IMR-90 (cell line): Measurements from ENCODE around the gene TMEM168. TPM values are rescaled to one million over a fixed set of nuclear protein-coding genes. Genes with fewer than 3 reads are reported as not detected.

Experiments used
- ATAC-seq: fragments of 200-7000 bp; cut with Tn5 transposase; 2 replicates; pipeline ENCODE4 v1.9.1; 2020; ENCODE audit warnings: low read depth, mild to moderate bottlenecking, moderate library complexity
- BruUV-seq: library from RNA; stranded (reverse); fragments of 400-500 nt; replicated peaks from 2 replicates; lab custom pipeline; 2021; lab: Mats Ljungman, UMichigan
- CTCF ChIA-PET: fragments of 300-600 bp; formaldehyde crosslinking; extraction: SDS; loops from one replicate; lab custom pipeline; 2021; ENCODE audit warnings: antibody characterized with exemption; lab: Yijun Ruan, JAX
- POLR2A ChIA-PET: fragments of 300-600 bp; sonication (Branson Sonifier 250); formaldehyde crosslinking; loops from one replicate; lab custom pipeline; 2022; ENCODE audit warnings: antibody characterized with exemption; ENCODE audit not compliant: unreplicated experiment; lab: Charles Lee
- DNase-seq: peaks from one replicate; pipeline ENCODE4 v3.0.0; 2013
- H2AFZ ChIP-seq: replicated peaks from 2 replicates; pipeline ENCODE3; 2013; ENCODE audit warnings: low read length, mild to moderate bottlenecking; ENCODE audit not compliant: poor library complexity
- H2AK5ac ChIP-seq: 2 replicates; pipeline ENCODE4 v1.6.1; 2013; ENCODE audit warnings: low read depth, low read length, inconsistent platforms
- H2AK9ac ChIP-seq: replicated peaks from 2 replicates; pipeline ENCODE3; 2013; ENCODE audit warnings: mild to moderate bottlenecking, low read depth, low read length, moderate library complexity; ENCODE audit not compliant: poor library complexity
- H2BK120ac ChIP-seq: 2 replicates; pipeline ENCODE4 v1.6.1; 2013; ENCODE audit warnings: low read depth, low read length, inconsistent platforms
- H2BK15ac ChIP-seq: 3 replicates; pipeline ENCODE4 v1.6.1; 2013; ENCODE audit warnings: low read depth, low read length, inconsistent platforms
- H2BK20ac ChIP-seq: 2 replicates; pipeline ENCODE4 v1.6.1; 2013; ENCODE audit warnings: low read depth, mild to moderate bottlenecking, inconsistent platforms, low read length, moderate library complexity
- H2BK5ac ChIP-seq: 2 replicates; pipeline ENCODE4 v1.6.1; 2013; ENCODE audit warnings: mild to moderate bottlenecking, low read depth, low read length, inconsistent platforms; ENCODE audit not compliant: poor library complexity, severe bottlenecking
- H3K14ac ChIP-seq: replicated peaks from 2 replicates; pipeline ENCODE4 v1.6.1; 2013; ENCODE audit warnings: low read depth, low read length, inconsistent platforms
- H3K18ac ChIP-seq: 2 replicates; pipeline ENCODE4 v1.6.1; 2013; ENCODE audit warnings: low read depth, low read length, control low read depth
- H3K23ac ChIP-seq: 2 replicates; pipeline ENCODE4 v1.6.1; 2013; ENCODE audit warnings: low read depth, low read length, inconsistent platforms
- H3K27ac ChIP-seq: 2 replicates; pipeline ENCODE4 v1.5.1; 2013; ENCODE audit warnings: mild to moderate bottlenecking, control low read depth, low read length; ENCODE audit not compliant: insufficient read depth
- H3K27me3 ChIP-seq: 2 replicates; pipeline ENCODE4 v1.6.1; 2013; ENCODE audit warnings: low read length; ENCODE audit not compliant: control insufficient read depth, insufficient read depth
- H3K36me3 ChIP-seq: 2 replicates; pipeline ENCODE4 v1.6.1; 2013; ENCODE audit warnings: low read length, mixed read lengths; ENCODE audit not compliant: control insufficient read depth, insufficient read depth
- H3K4ac ChIP-seq: 2 replicates; pipeline ENCODE4 v1.6.1; 2013; ENCODE audit warnings: low read depth, low read length, inconsistent platforms
- H3K4me1 ChIP-seq: 2 replicates; pipeline ENCODE4 v1.6.1; 2013; ENCODE audit warnings: low read length, mixed read lengths; ENCODE audit not compliant: control insufficient read depth, insufficient read depth
- H3K4me2 ChIP-seq: 2 replicates; pipeline ENCODE4 v1.6.1; 2013; ENCODE audit warnings: low read depth, mild to moderate bottlenecking, control low read depth, low read length, moderate library complexity
- H3K4me3 ChIP-seq: 2 replicates; pipeline ENCODE4 v1.5.1; 2013; ENCODE audit warnings: low read depth, mild to moderate bottlenecking, control low read depth, low read length, moderate library complexity; ENCODE audit not compliant: insufficient read depth
- H3K56ac ChIP-seq: 2 replicates; pipeline ENCODE4 v1.6.1; 2013; ENCODE audit warnings: low read length, inconsistent platforms; ENCODE audit not compliant: insufficient read depth; ENCODE audit errors: extremely low read depth
- H3K79me1 ChIP-seq, 2 experiments: 2 replicates each; pipeline ENCODE4 v1.6.1; 2013; ENCODE audit warnings: low read length in 2 of 2, inconsistent platforms in 1 of 2, low read depth in 1 of 2
- H3K9ac ChIP-seq: 2 replicates; pipeline ENCODE4 v1.6.1; 2013; ENCODE audit warnings: low read depth, low read length, control low read depth
- H3K9me1 ChIP-seq: 2 replicates; pipeline ENCODE4 v1.6.1; 2013; ENCODE audit warnings: low read length, inconsistent platforms; ENCODE audit not compliant: insufficient read depth
- H3K9me3 ChIP-seq: 2 replicates; pipeline ENCODE4 v1.6.1; 2013; ENCODE audit warnings: low read length; ENCODE audit not compliant: control insufficient read depth, insufficient read depth
- H4K20me1 ChIP-seq: 2 replicates; pipeline ENCODE4 v1.6.1; 2013; ENCODE audit warnings: low read length, inconsistent platforms; ENCODE audit not compliant: insufficient read depth
- H4K5ac ChIP-seq: 2 replicates; pipeline ENCODE4 v1.6.1; 2013; ENCODE audit warnings: mild to moderate bottlenecking, low read depth, low read length, control low read depth
- H4K8ac ChIP-seq, 2 experiments: 2 replicates each; pipeline ENCODE4 v1.6.1; 2013; ENCODE audit warnings: low read depth in 2 of 2, low read length in 2 of 2, control low read depth in 1 of 2, inconsistent platforms in 1 of 2
- H4K91ac ChIP-seq: 2 replicates; pipeline ENCODE4 v1.6.1; 2013; ENCODE audit warnings: low read depth, low read length, inconsistent platforms; ENCODE audit not compliant: insufficient read depth
- CEBPB ChIP-seq: IDR thresholded peaks from 2 replicates; pipeline ENCODE4 v1.6.1; 2012; ENCODE audit warnings: low read depth, low read length, improper control_type of control experiment
- NFE2L2 ChIP-seq: fragments of 150-350 bp; IDR thresholded peaks from 2 replicates; pipeline ENCODE4 v1.6.1; 2016; ENCODE audit warnings: low read depth, mild to moderate bottlenecking, low read length
- RAD21 ChIP-seq: IDR thresholded peaks from 2 replicates; pipeline ENCODE4 v1.6.1; 2012; ENCODE audit warnings: low read length, improper control_type of control experiment
- RFX5 ChIP-seq: IDR thresholded peaks from 2 replicates; pipeline ENCODE4 v1.8.0; 2012; ENCODE audit warnings: low read depth, mild to moderate bottlenecking, low read length, moderate library complexity
- SMC3 ChIP-seq: fragments of 150-350 bp; IDR thresholded peaks from 2 replicates; pipeline ENCODE4 v1.6.1; 2016; ENCODE audit warnings: low read depth, mild to moderate bottlenecking, antibody characterized with exemption, low read length, moderate library complexity
- USF2 ChIP-seq: fragments of 150-350 bp; IDR thresholded peaks from 2 replicates; pipeline ENCODE4 v1.6.1; 2017; ENCODE audit warnings: mild to moderate bottlenecking, antibody characterized with exemption, low read length, low read depth
- WGBS, 2 experiments: methylation state at CpG; one replicate each; pipeline versions ENCODE4 v1.1.5 to v1.1.7; 2013; ENCODE audit warnings: missing lambda C conversion rate in 2 of 2; ENCODE audit not compliant: insufficient read length in 1 of 2; ENCODE audit errors: extremely low coverage in 2 of 2; 5-methylcytosine and 5-hydroxymethylcytosine counted together
- dilution Hi-C: fragments of 300-500 bp; cut with HindIII; formaldehyde crosslinking; loops from one replicate; pipeline ENCODE4 v1.14.3; 2018; ENCODE audit warnings: low sequenced_read_pairs; ENCODE audit not compliant: unreplicated experiment
- in situ Hi-C: fragments of 300-500 bp; cut with MboI; formaldehyde crosslinking; loops from 3 replicates; pipeline ENCODE4 v1.14.3; 2019; ENCODE audit warnings: low sequenced_read_pairs, inconsistent platforms, mixed read lengths
- intact Hi-C: fragments of 100-400 bp; cut with micrococcal nuclease; formaldehyde crosslinking; loops from 2 replicates; pipeline ENCODE4 v1.10.0; 2022
- polyA plus RNA-seq, 3 experiments: library from polyadenylated mRNA; depleted of rRNA; stranded (reverse); fragments of >200 nt; gene quantifications; 2 replicates each; pipeline ENCODE4 v1.2.3, GENCODE V29; 2012; ENCODE audit warnings: low replicate concordance in 1 of 3
- total RNA-seq: library from RNA; depleted of rRNA; stranded (reverse); fragments of >200 nt; gene quantifications from 2 replicates; pipeline ENCODE4 v1.2.3, GENCODE V29; 2012

TMEM168 gene
- total and polyA plus RNA-seq, 2 of the 4 experiments (the other 2 are of a cell fraction), result 17.7 to 22.9 TPM

GRCh38 chr7:112714917-112715316, 75.3 kb downstream of the TMEM168 start:
- in situ Hi-C loops (no loop called here), intact Hi-C loops (no loop called here), dilution Hi-C loops (no loop called here)
- no peaks in the 10 kb centered on the region for H3K9me3 ChIP-seq
- H4K91ac ChIP-seq, result no peak overlapping the region
- no peak overlapping the region for H3K4ac ChIP-seq
- CTCF ChIA-PET, result no interaction called here
- no peak overlapping the region for H3K4me3 ChIP-seq
- no peak overlapping the region for H4K8ac ChIP-seq
- H3K9me1 ChIP-seq, result no peaks in the 10 kb centered on the region
- H4K5ac ChIP-seq, result no peak overlapping the region
- no peak overlapping the region for H2BK120ac ChIP-seq
- H3K36me3 ChIP-seq, result no peaks in the 10 kb centered on the region
- H3K18ac ChIP-seq, result no peak overlapping the region
- WGBS, 2 experiments, result no CpG with 5 or more reads among the region's 2 CpGs
- H3K23ac ChIP-seq, result no peak overlapping the region
- no peaks in the 10 kb centered on the region for H3K4me1 ChIP-seq
- no peak overlapping the region for H3K9ac ChIP-seq
- DNase-seq, result no peak
- no peak for TF ChIP-seq RFX5
- TF ChIP-seq RAD21, result no peak
- no peak for TF ChIP-seq USF2
- no peak for TF ChIP-seq NFE2L2
- TF ChIP-seq CEBPB, result no peak
- TF ChIP-seq SMC3, result no peak
- H3K27ac ChIP-seq, result no peak overlapping the region
- no peak overlapping the region for H2AFZ ChIP-seq
- no peak overlapping the region for H3K14ac ChIP-seq
- H2AK5ac ChIP-seq, result no peak overlapping the region
- POLR2A ChIA-PET, result no interaction called here
- no peaks in the 10 kb centered on the region for H4K20me1 ChIP-seq
- no peak overlapping the region for H3K4me2 ChIP-seq
- no TSS peak for BruUV-seq
- H2BK5ac ChIP-seq, result no peak overlapping the region
- no peaks in the 10 kb centered on the region for H3K79me1 ChIP-seq
- H3K27me3 ChIP-seq, result no peaks in the 10 kb centered on the region
- no peak overlapping the region for H2AK9ac ChIP-seq
- H3K56ac ChIP-seq, result no peak overlapping the region
- ATAC-seq, result no peak
- H2BK15ac ChIP-seq, result no peak overlapping the region
- no peak overlapping the region for H2BK20ac ChIP-seq
